HG02870 (cell line): ENCODE results near the gene MLN.

Experiments
- ATAC-seq: cut with Tn5 transposase; IDR thresholded peaks from one replicate; pipeline ENCODE4 v1.9.1; 2021; ENCODE audit warnings: mild to moderate bottlenecking, moderate library complexity; ENCODE audit not compliant: unreplicated experiment

MLN gene

GRCh38 chr6:33816911-33817310 is 13.1 kb upstream of the MLN start:
- ATAC-seq: no peak

DNA sequence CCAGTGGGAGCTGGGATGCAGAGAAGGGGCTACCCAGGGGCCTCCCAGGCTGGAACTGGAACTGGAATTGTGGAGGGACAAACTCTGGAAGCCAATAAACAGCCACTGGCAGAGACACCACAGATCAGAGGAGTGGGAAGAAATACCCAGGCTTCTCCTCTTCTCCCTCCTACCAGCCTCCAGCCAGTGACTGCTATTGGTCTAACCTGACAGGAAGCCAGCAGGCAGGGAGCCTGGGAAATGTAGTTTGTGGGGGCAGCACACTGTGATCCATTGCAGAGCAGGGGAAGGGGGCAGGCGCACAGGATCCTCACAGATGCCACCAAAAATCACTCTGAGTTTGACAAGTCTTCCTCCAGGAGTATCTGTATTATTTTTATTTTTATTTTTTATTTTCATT is 12.1 kb upstream of the MLN start:
- ATAC-seq: no peak

- ATAC-seq: no peak
These were observed 10.5 kb upstream of the MLN start for GRCh38 chr6:33813990-33814985.

GRCh38 chr6:33813246-33813904 is 9.6 kb upstream of the MLN start:
- ATAC-seq: no peak

DNA sequence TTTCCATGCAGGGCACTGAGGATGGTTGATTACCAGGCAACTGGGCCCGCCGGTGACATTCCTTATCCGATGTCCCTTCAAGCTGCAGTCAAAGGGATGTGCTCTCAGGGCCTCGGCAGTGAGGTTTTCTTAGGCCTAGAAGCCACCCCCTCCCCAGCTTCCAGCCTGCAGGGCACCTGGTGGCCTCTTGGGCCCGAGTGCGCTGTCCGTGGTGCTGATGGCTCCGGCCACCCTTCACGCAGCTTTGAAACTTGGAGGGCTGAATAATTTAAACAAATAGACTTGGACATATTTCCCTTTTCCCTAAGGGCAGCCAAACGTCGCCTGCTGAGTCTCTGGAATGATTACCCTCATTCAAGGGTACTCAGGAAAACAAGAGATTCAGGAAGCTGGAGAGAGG is 8.9 kb upstream of the MLN start:
- no peak for ATAC-seq

DNA sequence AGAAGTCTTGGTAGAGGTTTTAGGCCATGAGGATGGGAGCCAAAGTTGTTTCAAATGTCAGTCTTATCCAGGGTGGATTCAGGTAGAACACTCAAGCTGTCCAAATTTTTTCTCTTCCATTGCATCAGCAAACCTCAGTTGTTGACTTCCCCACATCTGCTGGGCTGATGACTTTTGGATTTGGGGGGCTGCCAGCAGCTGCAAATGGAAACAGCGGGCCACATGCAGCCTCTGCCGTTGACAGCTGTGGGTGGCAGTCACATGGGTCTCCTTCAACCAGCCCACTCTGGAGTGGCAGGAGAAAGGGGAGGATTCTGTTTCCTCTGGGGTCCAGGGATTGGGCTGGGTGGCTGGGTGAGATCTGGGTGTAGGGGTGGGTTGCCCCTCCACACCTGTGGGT is 5.8 kb upstream of the MLN start:
- ATAC-seq: no peak

DNA sequence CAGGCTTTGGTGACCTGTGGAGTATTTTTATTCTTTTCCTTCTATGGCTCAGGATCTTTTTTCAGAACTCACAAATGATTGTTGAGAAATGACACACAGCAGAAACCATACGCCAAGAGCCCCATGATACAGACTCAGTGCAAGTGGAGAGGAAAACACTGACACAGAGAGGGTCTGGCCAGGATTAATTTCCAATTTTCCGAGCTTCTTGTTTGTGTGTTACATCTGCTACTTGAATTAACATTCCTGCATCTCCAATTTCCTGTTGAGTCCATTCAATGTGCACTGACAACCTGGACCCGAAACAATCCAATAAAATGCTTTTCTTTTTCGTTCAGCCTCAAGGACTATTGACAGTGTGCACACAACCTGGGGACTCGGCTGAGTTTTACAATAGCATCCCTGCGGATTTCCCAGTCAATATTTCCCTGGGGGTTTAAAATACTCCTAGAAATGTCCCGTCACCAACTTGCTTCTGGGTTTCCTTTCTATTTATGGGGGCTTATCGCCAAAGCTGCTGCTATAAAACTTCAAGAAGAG is 4.9 kb upstream of the MLN start:
- ATAC-seq: no peak

DNA sequence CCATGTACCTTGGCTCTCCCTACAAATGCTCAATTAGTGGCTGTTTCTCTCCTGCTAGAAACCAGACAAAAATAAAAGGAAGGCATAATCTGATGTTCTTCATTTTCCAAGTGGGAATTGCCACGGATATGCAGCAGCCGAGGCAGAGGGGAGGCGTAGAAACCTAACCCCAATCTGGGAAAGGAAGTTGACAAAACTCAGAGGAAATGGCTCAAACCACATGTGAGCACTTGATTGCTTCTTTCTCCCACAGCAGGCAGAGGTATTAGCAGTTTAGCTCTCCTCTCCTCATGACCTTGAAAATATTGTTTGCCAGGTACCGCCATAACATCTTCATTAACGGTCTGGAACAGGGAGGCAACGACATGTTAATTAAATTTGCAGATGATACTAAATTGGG is 3.8 kb upstream of the MLN start:
- ATAC-seq: no peak

DNA sequence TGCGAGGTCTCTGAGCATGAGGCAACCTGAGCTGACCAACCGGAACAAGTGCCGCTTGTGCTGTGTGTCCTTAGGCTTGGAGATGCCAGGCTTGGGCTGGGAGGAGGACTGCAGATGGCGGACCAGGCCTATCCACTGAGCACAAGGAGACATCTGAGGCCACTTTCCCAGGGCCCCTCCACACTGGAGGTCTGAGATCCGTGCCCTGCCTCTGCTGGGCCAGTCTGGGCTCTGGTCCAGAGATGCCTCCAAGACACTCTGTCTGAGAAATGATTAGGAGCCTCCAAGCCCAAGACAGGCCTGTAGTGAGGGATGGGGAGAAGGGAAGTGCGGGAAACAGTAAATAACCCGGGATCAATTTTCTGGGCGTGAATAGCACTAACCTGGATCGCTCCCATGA is 3.0 kb upstream of the MLN start:
- ATAC-seq: no peak

- no peak for ATAC-seq
These were observed 1.4 kb downstream of the MLN start for GRCh38 chr6:33802186-33802958.

GRCh38 chr6:33801611-33802010 is 2.2 kb downstream of the MLN start:
- no peak for ATAC-seq

GRCh38 chr6:33800248-33800969 is 3.4 kb downstream of the MLN start:
- no peak for ATAC-seq

DNA sequence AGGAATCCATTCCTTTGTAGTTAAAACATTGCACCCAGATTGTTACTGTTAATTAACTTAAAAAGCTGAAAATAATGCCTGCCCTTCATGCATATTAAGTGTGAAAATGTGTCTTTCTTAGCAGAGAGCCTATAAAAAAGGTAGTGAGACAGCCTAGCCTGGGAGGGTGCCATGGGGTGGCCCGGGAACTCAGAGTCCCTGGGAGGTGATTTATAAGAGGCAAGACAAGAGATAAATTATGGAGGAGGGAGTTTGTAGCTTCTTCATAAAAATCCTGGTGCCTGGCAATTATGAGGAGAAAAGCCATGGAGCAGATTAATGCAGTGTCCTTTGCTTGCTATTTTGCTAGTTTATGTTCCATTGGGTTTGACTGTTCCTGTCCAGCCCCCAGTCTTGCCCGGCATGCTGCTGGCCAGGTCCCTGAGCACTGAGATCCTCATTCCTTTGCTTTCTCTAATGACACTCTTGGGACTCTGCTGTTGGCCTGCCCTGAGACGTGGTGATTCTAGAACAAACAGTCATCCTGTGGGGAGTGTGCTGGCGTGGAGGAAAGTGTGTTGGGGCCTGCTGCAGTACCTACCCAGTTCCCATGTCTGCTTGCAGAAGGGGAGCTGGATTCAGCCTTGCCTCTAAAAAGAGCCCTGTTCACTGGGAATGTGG is 4.2 kb downstream of the MLN start:
- no peak for ATAC-seq

- no peak for ATAC-seq
These were observed 5.4 kb downstream of the MLN start for GRCh38 chr6:33798343-33798848.

GRCh38 chr6:33797626-33798342 is 6.0 kb downstream of the MLN start:
- no peak for ATAC-seq

DNA sequence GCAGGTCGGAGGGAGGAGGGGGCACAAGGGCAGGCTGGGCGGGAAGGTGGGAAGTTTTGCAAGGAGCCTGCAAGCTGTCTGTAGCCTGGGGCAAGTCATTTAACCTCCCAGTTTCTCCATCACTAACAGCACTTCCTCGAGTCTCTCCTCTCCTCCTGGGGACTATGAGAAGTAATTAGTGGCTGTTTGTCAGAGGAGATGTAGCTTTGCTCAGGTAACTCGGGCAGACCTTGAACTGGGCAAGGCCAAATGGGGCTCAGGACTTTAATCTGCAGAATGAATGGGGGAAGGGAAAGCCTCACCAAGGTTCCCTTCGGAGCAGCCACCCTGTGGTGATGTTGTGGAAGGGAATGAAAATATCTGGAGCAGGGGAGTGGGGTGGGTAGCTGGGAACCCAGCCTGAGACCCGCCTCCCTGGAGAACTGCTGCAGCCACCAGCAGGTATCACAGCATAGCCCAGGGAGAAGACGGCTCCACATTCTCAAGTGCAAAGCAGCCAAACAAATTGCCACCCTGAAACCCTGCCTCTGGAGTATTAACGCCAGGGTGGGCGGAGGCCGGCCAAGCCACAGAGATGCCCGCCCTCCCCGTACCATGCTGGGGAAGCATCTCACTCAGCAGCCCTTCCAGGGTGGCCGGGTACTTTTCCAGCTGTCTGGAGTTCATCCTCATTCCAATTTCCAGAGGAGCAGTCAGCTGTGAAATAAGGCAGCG is 8.7 kb downstream of the MLN start:
- no peak for ATAC-seq

DNA sequence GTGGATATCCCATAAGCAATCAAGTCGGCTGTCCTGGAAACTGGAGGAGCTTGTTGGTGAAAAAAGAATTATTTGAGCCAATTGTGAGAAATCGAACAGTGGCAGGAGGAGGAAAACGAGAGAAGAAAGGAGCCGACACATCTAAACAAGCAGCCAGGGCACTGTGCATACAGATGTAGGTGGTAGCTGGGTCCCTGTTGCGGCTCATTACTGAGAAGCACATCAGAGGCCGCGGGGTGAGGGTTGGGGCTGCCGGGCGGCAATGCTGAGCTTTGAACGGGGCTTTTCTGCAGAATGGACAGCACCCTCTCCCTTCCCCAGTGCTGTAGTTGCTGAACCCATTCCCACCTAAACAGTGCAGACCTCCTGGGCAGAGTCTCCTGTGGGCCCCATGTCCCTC is 10.8 kb downstream of the MLN start:
- no peak for ATAC-seq

DNA sequence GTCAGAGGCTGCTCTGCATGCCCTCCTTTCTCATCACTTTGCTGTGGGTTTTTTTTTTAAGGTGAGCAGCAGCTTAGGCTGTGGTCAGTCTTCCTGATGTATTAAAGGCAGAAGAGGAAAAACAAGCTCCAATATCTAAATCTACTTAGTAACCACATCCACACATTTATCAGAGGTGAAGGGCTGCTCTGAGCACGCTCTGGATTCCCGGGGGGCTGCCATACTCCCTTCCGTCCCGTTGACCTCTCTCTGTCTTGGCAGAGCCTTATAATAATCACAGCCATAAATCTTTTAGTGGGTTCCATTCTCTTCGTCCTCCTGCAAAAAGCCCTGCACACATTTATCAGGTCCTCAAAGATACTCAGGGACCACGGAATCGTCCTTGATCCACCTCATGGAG is 12.2 kb downstream of the MLN start:
- no peak for ATAC-seq

GRCh38 chr6:33790910-33791309 is 12.9 kb downstream of the MLN start:
- ATAC-seq: no peak
